Measurements from ENCODE around the gene CHST12.
"Not testable (repeated sequence)": the region's sequence is repeated elsewhere in the genome, so short reads cannot be mapped to it uniquely, and the experiment has no call there.

CHST12 gene

GRCh38 chr7:2468227-2468626 is 64.8 kb downstream of the CHST12 start:
- H3K4me3 ChIP-seq (ENCODE audit: low read depth, low read length): no peak overlapping the region
- no peak for DNase-seq (ENCODE audit: low read depth, low spot score)
- ChIA-PET POLR2A (no interaction called here), CTCF (interaction anchor here (0.7 to 6.9 kb wide), 34 partner anchors 9 to 224 kb away, joined by 3 to 117 read pairs (median 4); partner anchors contain the start of gene BRAT1)
- no peak for TF ChIP-seq CTCF (IDR thresholded peaks at IDR 0.05; ENCODE audit: insufficient read depth, low read length, missing control alignments)

- CTCF ChIA-PET: interaction anchor here (0.9 to 6.9 kb wide), 34 partner anchors 8 to 211 kb away, joined by 3 to 117 read pairs (median 4); no protein-coding TSS in a partner anchor
- DNase-seq (ENCODE audit: low read depth, low spot score); POLR2A ChIA-PET; H3K4me3 ChIP-seq (ENCODE audit: low read depth, low read length): not testable (repeated sequence)
Measured at GRCh38 chr7:2469460-2470203, 66.2 kb downstream of the CHST12 start.

GRCh38 chr7:2470204-2471021 is 67.0 kb downstream of the CHST12 start:
- H3K4me3 ChIP-seq (ENCODE audit: low read depth, low read length): no peak overlapping the region
- ChIA-PET POLR2A (no interaction called here), CTCF (interaction anchor here (0.8 to 6.9 kb wide), 16 partner anchors 8 to 210 kb away, joined by 3 to 117 read pairs (median 6); no protein-coding TSS in a partner anchor)
- DNase-seq (ENCODE audit: low read depth, low spot score): no peak
- TF ChIP-seq CTCF (IDR thresholded peaks at IDR 0.05; ENCODE audit: insufficient read depth, low read length, missing control alignments): no peak

GRCh38 chr7:2471022-2471329 is 67.6 kb downstream of the CHST12 start:
- no peak for TF ChIP-seq CTCF (IDR thresholded peaks at IDR 0.05; ENCODE audit: insufficient read depth, low read length, missing control alignments)
- ChIA-PET POLR2A (no interaction called here), CTCF (interaction anchor here (0.8 to 6.9 kb wide), 10 partner anchors 7 to 210 kb away, joined by 3 to 117 read pairs (median 5); no protein-coding TSS in a partner anchor)
- no peak overlapping the region for H3K4me3 ChIP-seq (ENCODE audit: low read depth, low read length)
- no peak for DNase-seq (ENCODE audit: low read depth, low spot score)

GRCh38 chr7:2471396-2471795 is 68.0 kb downstream of the CHST12 start:
- CTCF ChIA-PET: interaction anchor here (1.2 to 6.9 kb wide), 8 partner anchors 9 to 209 kb away, joined by 3 to 117 read pairs (median 5); no protein-coding TSS in a partner anchor
- no peak for DNase-seq (ENCODE audit: low read depth, low spot score)

GRCh38 chr7:2472739-2473138 is 69.3 kb downstream of the CHST12 start:
- POLR2A ChIA-PET: no interaction called here
- H3K4me3 ChIP-seq (ENCODE audit: low read depth, low read length): no peak overlapping the region
- TF ChIP-seq CTCF (IDR thresholded peaks at IDR 0.05; ENCODE audit: insufficient read depth, low read length, missing control alignments): no peak
- DNase-seq (ENCODE audit: low read depth, low spot score): no peak
- CTCF ChIA-PET: interaction anchor here (1.2 to 6.9 kb wide), 3 partner anchors 21 to 107 kb away, joined by 3 to 117 read pairs (median 4); no protein-coding TSS in a partner anchor

More at GRCh38 chr7:2471396-2471795, 68.0 kb downstream of the CHST12 start:
- no peak overlapping the region for H3K4me3 ChIP-seq (ENCODE audit: low read depth, low read length)
- TF ChIP-seq CTCF (IDR thresholded peaks at IDR 0.05; ENCODE audit: insufficient read depth, low read length, missing control alignments): no peak
- POLR2A ChIA-PET: no interaction called here

Measured in AG04449 (cell line).